ENCODE data around the gene SLC9A4.
"Not testable (repeated sequence)": the region's sequence is repeated elsewhere in the genome, so short reads cannot be mapped to it uniquely, and the experiment has no call there.

Gene SLC9A4

GRCh38 chr2:102527086-102527485, 54.1 kb downstream of the SLC9A4 start:
- Histone ChIP-seq H3K4me3 (no peak overlapping the region), H3K36me3 (no peaks in the 10 kb centered on the region), H3K27ac (no peak overlapping the region), H3K27me3 (no peaks in the 10 kb centered on the region), H3K4me1 (peaks cover 11% of the 10 kb centered on the region; the same call in 1 of the 2 replicates), H3K9me3 (no peaks in the 10 kb centered on the region), H3K9ac (no peak overlapping the region), H4K20me1 (no peaks in the 10 kb centered on the region), H3K4me2 (no peak overlapping the region)
- no peak for TF ChIP-seq Cebpa-rat (IDR thresholded peaks at IDR 0.05)

GRCh38 chr2:102538491-102538890, 65.5 kb downstream of the SLC9A4 start:
- H3K9ac ChIP-seq = no peak overlapping the region
- H3K27ac ChIP-seq = no peak overlapping the region
- no peaks in the 10 kb centered on the region for H4K20me1 ChIP-seq
- no peak overlapping the region for H3K4me3 ChIP-seq
- no peaks in the 10 kb centered on the region for H3K36me3 ChIP-seq
- no peak for TF ChIP-seq Cebpa-rat (IDR thresholded peaks at IDR 0.05)
- H3K9me3 ChIP-seq = no peaks in the 10 kb centered on the region
- no peaks in the 10 kb centered on the region for H3K4me1 ChIP-seq
- no peak overlapping the region for H3K4me2 ChIP-seq
- H3K27me3 ChIP-seq = no peaks in the 10 kb centered on the region

- Histone ChIP-seq H3K27me3 (no peaks in the 10 kb centered on the region), H3K4me3 (no peak overlapping the region), H3K9ac (no peak overlapping the region), H3K4me2 (no peak overlapping the region), H3K4me1 (no peaks in the 10 kb centered on the region), H3K9me3 (0 out of 2 replicates have a peak, but pooled peaks cover under 1% of the 10 kb centered on the region), H4K20me1 (no peaks in the 10 kb centered on the region), H3K27ac (no peak overlapping the region), H3K36me3 (no peaks in the 10 kb centered on the region)
- TF ChIP-seq Cebpa-rat (IDR thresholded peaks at IDR 0.05) = no peak
Observed at GRCh38 chr2:102540882-102541281, 67.9 kb downstream of the SLC9A4 start.

- no peak for TF ChIP-seq Cebpa-rat (IDR thresholded peaks at IDR 0.05)
- no peak overlapping the region for H3K4me2 ChIP-seq
- no peaks in the 10 kb centered on the region for H3K27me3 ChIP-seq
- H3K9me3 ChIP-seq = peaks cover 30% of the 10 kb centered on the region
- H3K36me3 ChIP-seq = no peaks in the 10 kb centered on the region
- no peak overlapping the region for H3K27ac ChIP-seq
- H4K20me1 ChIP-seq = no peaks in the 10 kb centered on the region
- H3K4me1 ChIP-seq = no peaks in the 10 kb centered on the region
- H3K9ac ChIP-seq = no peak overlapping the region
- no peak overlapping the region for H3K4me3 ChIP-seq
Observed at GRCh38 chr2:102544182-102544581, 71.2 kb downstream of the SLC9A4 start.

- H3K27ac ChIP-seq = no peak overlapping the region
- no peak overlapping the region for H3K9ac ChIP-seq
- H3K4me3 ChIP-seq = no peak overlapping the region
- no peak overlapping the region for H3K4me2 ChIP-seq
- peaks cover 4% of the 10 kb centered on the region for H3K4me1 ChIP-seq
- no peaks in the 10 kb centered on the region for H4K20me1 ChIP-seq
- no peaks in the 10 kb centered on the region for H3K36me3 ChIP-seq
- 0 out of 2 replicates have a peak, but pooled peaks cover 4% of the 10 kb centered on the region for H3K27me3 ChIP-seq
- H3K9me3 ChIP-seq = peaks cover 63% of the 10 kb centered on the region
- no peak for TF ChIP-seq Cebpa-rat (IDR thresholded peaks at IDR 0.05)
Observed at GRCh38 chr2:102547462-102547861, 74.4 kb downstream of the SLC9A4 start.

- Histone ChIP-seq H3K36me3 (no peaks in the 10 kb centered on the region), H3K4me3 (no peak overlapping the region), H3K9ac (no peak overlapping the region), H3K4me2 (no peak overlapping the region), H3K27me3 (0 out of 2 replicates have a peak, but pooled peaks cover 4% of the 10 kb centered on the region), H3K4me1 (peaks cover 19% of the 10 kb centered on the region), H3K27ac (no peak overlapping the region), H4K20me1 (no peaks in the 10 kb centered on the region), H3K9me3 (peaks cover 63% of the 10 kb centered on the region)
- TF ChIP-seq Cebpa-rat (IDR thresholded peaks at IDR 0.05) = no peak
Observed at GRCh38 chr2:102549027-102549426, 76.0 kb downstream of the SLC9A4 start.

- H3K36me3 ChIP-seq = no peaks in the 10 kb centered on the region
- H3K4me1 ChIP-seq = peaks cover 25% of the 10 kb centered on the region
- TF ChIP-seq Cebpa-rat (IDR thresholded peaks at IDR 0.05) = no peak
- H3K27ac ChIP-seq = no peak overlapping the region
- 0 out of 2 replicates have a peak, but pooled peaks cover 4% of the 10 kb centered on the region for H3K27me3 ChIP-seq
- H3K9ac ChIP-seq = no peak overlapping the region
- no peaks in the 10 kb centered on the region for H4K20me1 ChIP-seq
- H3K9me3 ChIP-seq = peaks cover 63% of the 10 kb centered on the region
- H3K4me2 ChIP-seq = no peak overlapping the region
- no peak overlapping the region for H3K4me3 ChIP-seq
Observed at GRCh38 chr2:102550151-102550550, 77.1 kb downstream of the SLC9A4 start.

- no peak overlapping the region for H3K4me2 ChIP-seq
- no peak for TF ChIP-seq Cebpa-rat (IDR thresholded peaks at IDR 0.05)
- no peaks in the 10 kb centered on the region for H3K36me3 ChIP-seq
- no peak overlapping the region for H3K27ac ChIP-seq
- peaks cover 25% of the 10 kb centered on the region for H3K4me1 ChIP-seq
- no peaks in the 10 kb centered on the region for H4K20me1 ChIP-seq
- no peak overlapping the region for H3K9ac ChIP-seq
- H3K9me3 ChIP-seq = peaks cover 61% of the 10 kb centered on the region
- H3K27me3 ChIP-seq = peaks cover 4% of the 10 kb centered on the region; the same call in 1 of the 2 replicates
- H3K4me3 ChIP-seq = no peak overlapping the region
Observed at GRCh38 chr2:102551329-102552096, 78.5 kb downstream of the SLC9A4 start.

- peaks cover 4% of the 10 kb centered on the region; the same call in 1 of the 2 replicates for H3K27me3 ChIP-seq
- no peak overlapping the region for H3K9ac ChIP-seq
- TF ChIP-seq Cebpa-rat (IDR thresholded peaks at IDR 0.05) = peak; percentile 68
- no peak overlapping the region for H3K27ac ChIP-seq
- no peaks in the 10 kb centered on the region for H4K20me1 ChIP-seq
- H3K4me3 ChIP-seq = no peak overlapping the region
- peak overlapping the region; percentile 65 for H3K4me2 ChIP-seq
- H3K9me3 ChIP-seq = peaks cover 44% of the 10 kb centered on the region
- H3K36me3 ChIP-seq = no peaks in the 10 kb centered on the region
- peaks cover 25% of the 10 kb centered on the region for H3K4me1 ChIP-seq
Observed at GRCh38 chr2:102553601-102554000, 80.6 kb downstream of the SLC9A4 start.

GRCh38 chr2:102558463-102558862, 85.4 kb downstream of the SLC9A4 start:
- no peaks in the 10 kb centered on the region; the same call in 1 of the 2 replicates for H3K27me3 ChIP-seq
- H3K9me3 ChIP-seq = peaks cover 5% of the 10 kb centered on the region
- peaks cover 12% of the 10 kb centered on the region for H3K4me1 ChIP-seq
- H3K9ac ChIP-seq = no peak overlapping the region
- no peak overlapping the region for H3K27ac ChIP-seq
- no peak for TF ChIP-seq Cebpa-rat (IDR thresholded peaks at IDR 0.05)
- H3K4me2 ChIP-seq = no peak overlapping the region
- H3K4me3 ChIP-seq = no peak overlapping the region
- H4K20me1 ChIP-seq = no peaks in the 10 kb centered on the region
- no peaks in the 10 kb centered on the region for H3K36me3 ChIP-seq

- H3K36me3 ChIP-seq, H4K20me1 ChIP-seq, H3K27me3 ChIP-seq, H3K4me2 ChIP-seq, H3K4me3 ChIP-seq, H3K27ac ChIP-seq, H3K9ac ChIP-seq, H3K4me1 ChIP-seq: not testable (repeated sequence)
- H3K9me3 ChIP-seq = peaks cover 11% of the 10 kb centered on the region; the same call in 1 of the 2 replicates
Observed at GRCh38 chr2:102562542-102562941, 89.5 kb downstream of the SLC9A4 start.

Data from BLaER1 (cell line).